IMR-90 (cell line): ENCODE measurements around the gene EGR2. TPM values are rescaled to one million over a fixed set of nuclear protein-coding genes. Genes with fewer than 3 reads are reported as not detected.

Experiments
- CEBPB ChIP-seq: IDR thresholded peaks from 2 replicates; pipeline ENCODE4 v1.6.1; 2012; ENCODE audit warnings: low read depth, low read length, improper control_type of control experiment
- NFE2L2 ChIP-seq: fragments of 150-350 bp; IDR thresholded peaks from 2 replicates; pipeline ENCODE4 v1.6.1; 2016; ENCODE audit warnings: low read depth, mild to moderate bottlenecking, low read length
- POLR2A ChIP-seq: IDR thresholded peaks from 2 replicates; pipeline ENCODE4 v1.6.1; 2012; ENCODE audit warnings: mild to moderate bottlenecking, low read depth, low read length
- SMC3 ChIP-seq: fragments of 150-350 bp; IDR thresholded peaks from 2 replicates; pipeline ENCODE4 v1.6.1; 2016; ENCODE audit warnings: low read depth, mild to moderate bottlenecking, antibody characterized with exemption, low read length, moderate library complexity
- polyA plus RNA-seq, 3 experiments: library from polyadenylated mRNA; depleted of rRNA; stranded (reverse); fragments of >200 nt; gene quantifications; 2 replicates each; pipeline ENCODE4 v1.2.3, GENCODE V29; 2012; ENCODE audit warnings: low replicate concordance in 1 of 3
- total RNA-seq: library from RNA; depleted of rRNA; stranded (reverse); fragments of >200 nt; gene quantifications from 2 replicates; pipeline ENCODE4 v1.2.3, GENCODE V29; 2012

The EGR2 gene
- total and polyA plus RNA-seq, 2 of the 4 experiments (the other 2 are of a cell fraction), result 0.36 to 1.2 TPM

DNA sequence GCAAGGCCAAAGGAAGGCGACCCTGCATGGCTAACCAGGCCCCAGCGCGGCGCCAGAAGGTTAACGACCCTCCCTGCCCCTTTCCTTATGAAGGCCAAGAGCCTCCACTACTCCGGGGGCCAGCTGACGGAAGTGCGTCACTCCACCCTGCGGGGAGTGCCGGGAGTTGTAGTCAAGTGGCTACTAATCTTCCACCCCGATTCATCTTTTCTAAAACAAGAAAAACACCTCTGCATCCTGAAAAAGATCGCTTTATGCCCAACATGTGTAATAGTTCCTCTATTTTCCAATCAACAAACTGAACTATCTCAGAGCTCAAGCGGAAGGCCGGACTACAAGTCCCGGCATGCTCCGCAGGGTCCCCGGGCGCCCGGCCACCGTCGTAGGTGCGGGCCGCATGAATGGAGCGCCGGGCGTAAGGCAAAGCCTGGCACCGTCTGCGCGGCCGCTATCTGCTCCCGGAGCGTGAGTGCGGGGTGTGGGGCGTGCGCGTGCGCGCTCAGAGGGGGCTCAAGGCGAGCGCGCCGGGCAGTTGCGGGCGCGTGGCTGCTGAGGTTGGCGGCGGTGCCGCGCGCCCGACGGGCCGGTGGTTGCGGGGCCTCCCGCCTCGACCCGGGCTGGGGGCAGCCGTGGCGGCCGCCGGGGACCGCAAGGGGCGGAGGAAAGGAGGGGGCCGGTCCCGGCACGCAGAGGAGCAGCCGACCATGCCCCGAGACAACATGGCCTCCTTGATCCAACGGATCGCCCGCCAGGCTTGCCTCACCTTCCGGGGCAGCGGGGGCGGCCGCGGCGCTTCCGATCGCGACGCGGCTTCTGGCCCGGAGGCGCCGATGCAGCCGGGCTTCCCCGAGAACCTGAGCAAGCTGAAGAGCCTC, 11.6 kb downstream of the EGR2 start, which contains the start of gene ADO (continued):
- TF ChIP-seq SMC3 (no peak), POLR2A (peak; percentile 62), CEBPB (no peak), NFE2L2 (no peak)
